Uterus (tissue), 4 donors: ENCODE data around the gene EPHX1. TPM values are rescaled to one million over a fixed set of nuclear protein-coding genes. Genes with fewer than 3 reads are reported as not detected.

Experiments used
- DNase-seq, 2 donors: peaks; one replicate each; pipeline ENCODE4 v3.0.0-alpha.2; 2019 to 2020
- H3K27ac ChIP-seq, 2 donors: fragments of 200-600 bp; sonication (generic); 1 replicate in 1 of 2; 2 replicates in 1 of 2; pipeline ENCODE4 v1.5.1; 2016 to 2018
- H3K27me3 ChIP-seq, 2 donors: fragments of 200-600 bp; sonication (generic); one replicate each; pipeline ENCODE4 v1.5.1; 2018 to 2019; ENCODE audit warnings: control low read depth in 1 of 2
- H3K36me3 ChIP-seq, 2 donors: fragments of 200-600 bp; sonication (generic); one replicate each; pipeline ENCODE4 v1.5.1; 2019; ENCODE audit warnings: control low read depth in 1 of 2
- H3K4me1 ChIP-seq, 2 donors: fragments of 200-600 bp; sonication (generic); one replicate each; pipeline ENCODE4 v1.5.1; 2018 to 2019; ENCODE audit warnings: control low read depth in 1 of 2
- H3K4me3 ChIP-seq, 2 donors: fragments of 200-600 bp; sonication (generic); 1 replicate in 1 of 2; 2 replicates in 1 of 2; pipeline ENCODE4 v1.5.1; 2018 to 2019; ENCODE audit warnings: mild to moderate bottlenecking in 1 of 2
- H3K9me3 ChIP-seq, 2 donors: fragments of 200-600 bp; sonication (generic); one replicate each; pipeline ENCODE4 v1.5.1; 2019; ENCODE audit warnings: control low read depth in 1 of 2
- POLR2A ChIP-seq, 2 donors: fragments of 450-650 bp; IDR thresholded peaks; one replicate each; pipeline ENCODE4 v1.6.1; 2016; ENCODE audit warnings: antibody characterized with exemption in 2 of 2, mild to moderate bottlenecking in 1 of 2, moderate library complexity in 1 of 2
- intact Hi-C: fragments of 100-400 bp; cut with DNase I; formaldehyde crosslinking; loops from one replicate; pipeline ENCODE4 v1.15.1; 2023; ENCODE audit warnings: low total_unique reads
- total RNA-seq, 4 donors: library from RNA; depleted of rRNA in 3 of 4; stranded (reverse); fragments of >200 nt in 3 of 4; gene quantifications; one replicate each; pipeline versions ENCODE4 v1.1.0 to v1.2.4, GENCODE V29; 2014 to 2023
- TF ChIP-seq, protein P1 (sequence below), 4 experiments: fragments of 200-600 bp in 2 of 4; fragments of 450-650 bp in 2 of 4; sonication (generic) in 2 of 4; IDR thresholded peaks; one replicate each; pipeline ENCODE4 v1.5.1; 2016 to 2019; ENCODE audit warnings: antibody characterized with exemption in 4 of 4, mild to moderate bottlenecking in 2 of 4, moderate library complexity in 1 of 4
- donor health status: DM: yes; HTN: yes; CAD: no.

Gene EPHX1
- total RNA-seq, 4 donors from 2014 or later = 51.2 to 156 (median 55.3) TPM

DNA sequence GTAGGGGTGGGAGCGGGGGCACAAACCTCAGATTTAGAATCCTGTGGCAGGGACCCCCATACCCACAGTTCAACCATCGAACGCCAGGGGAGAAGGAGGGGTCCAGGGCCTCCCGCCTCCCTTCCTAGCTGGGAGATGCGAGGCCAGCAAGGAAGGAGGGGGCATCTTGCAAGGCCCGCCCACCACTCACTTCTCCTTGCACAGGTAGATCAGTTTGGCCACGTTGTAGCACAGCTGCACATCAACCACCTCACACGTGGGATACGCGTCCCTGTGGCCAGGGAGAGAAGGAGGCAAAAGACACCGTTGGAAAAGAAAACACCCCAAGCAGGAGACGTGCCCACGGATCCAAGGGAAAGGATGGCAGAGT lies 52.6 kb downstream of the EPHX1 start:
- peak overlapping the region; percentile 79 to 87 for H3K27ac ChIP-seq

DNA sequence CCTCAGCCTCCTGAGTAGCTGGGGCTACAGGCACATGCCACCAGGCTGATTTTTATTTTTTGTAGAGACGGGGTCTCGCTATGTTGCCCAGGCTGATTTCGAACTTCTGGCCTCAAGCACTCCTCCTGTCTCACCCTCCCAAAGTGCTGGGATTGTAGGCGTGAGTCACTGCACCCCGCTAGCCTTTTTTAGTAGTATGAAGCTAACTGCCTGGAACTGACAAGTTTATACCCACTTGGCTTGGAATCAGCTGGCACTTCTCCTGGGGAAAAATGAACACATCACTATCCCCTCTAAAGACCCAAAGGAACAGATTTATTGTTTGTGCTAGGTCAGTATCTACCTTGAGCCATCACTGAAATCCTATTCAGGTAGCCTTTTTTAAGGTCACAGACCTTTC lies 53.2 kb downstream of the EPHX1 start:
- Histone ChIP-seq H3K36me3 (no peaks in the 10 kb centered on the region), H3K9me3 (no peaks in the 10 kb centered on the region), H3K27ac (peak overlapping the region; percentile 79 to 87), H3K4me1 (no peaks in the 10 kb centered on the region), H3K27me3 (no peaks in the 10 kb centered on the region), H3K4me3 (no peak overlapping the region)
- intact Hi-C loops = no loop called here
- TF ChIP-seq POLR2A (IDR thresholded peaks at IDR 0.05) = no peak
- TF ChIP-seq, protein P1, sequence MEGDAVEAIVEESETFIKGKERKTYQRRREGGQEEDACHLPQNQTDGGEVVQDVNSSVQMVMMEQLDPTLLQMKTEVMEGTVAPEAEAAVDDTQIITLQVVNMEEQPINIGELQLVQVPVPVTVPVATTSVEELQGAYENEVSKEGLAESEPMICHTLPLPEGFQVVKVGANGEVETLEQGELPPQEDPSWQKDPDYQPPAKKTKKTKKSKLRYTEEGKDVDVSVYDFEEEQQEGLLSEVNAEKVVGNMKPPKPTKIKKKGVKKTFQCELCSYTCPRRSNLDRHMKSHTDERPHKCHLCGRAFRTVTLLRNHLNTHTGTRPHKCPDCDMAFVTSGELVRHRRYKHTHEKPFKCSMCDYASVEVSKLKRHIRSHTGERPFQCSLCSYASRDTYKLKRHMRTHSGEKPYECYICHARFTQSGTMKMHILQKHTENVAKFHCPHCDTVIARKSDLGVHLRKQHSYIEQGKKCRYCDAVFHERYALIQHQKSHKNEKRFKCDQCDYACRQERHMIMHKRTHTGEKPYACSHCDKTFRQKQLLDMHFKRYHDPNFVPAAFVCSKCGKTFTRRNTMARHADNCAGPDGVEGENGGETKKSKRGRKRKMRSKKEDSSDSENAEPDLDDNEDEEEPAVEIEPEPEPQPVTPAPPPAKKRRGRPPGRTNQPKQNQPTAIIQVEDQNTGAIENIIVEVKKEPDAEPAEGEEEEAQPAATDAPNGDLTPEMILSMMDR (IDR thresholded peaks at IDR 0.05) = no peak
- DNase-seq = peak; percentile 73 to 92

More for the DNA sequence above, 52.6 kb downstream of the EPHX1 start:
- TF ChIP-seq, protein P1 (IDR thresholded peaks at IDR 0.05) = no peak
- no peak for TF ChIP-seq POLR2A (IDR thresholded peaks at IDR 0.05)
- no peaks in the 10 kb centered on the region for H3K27me3 ChIP-seq
- no peaks in the 10 kb centered on the region for H3K9me3 ChIP-seq
- H3K4me3 ChIP-seq = no peak overlapping the region
- intact Hi-C loops = no loop called here
- no peaks in the 10 kb centered on the region for H3K36me3 ChIP-seq
- DNase-seq = no peak
- H3K4me1 ChIP-seq = no peaks in the 10 kb centered on the region

DNA sequence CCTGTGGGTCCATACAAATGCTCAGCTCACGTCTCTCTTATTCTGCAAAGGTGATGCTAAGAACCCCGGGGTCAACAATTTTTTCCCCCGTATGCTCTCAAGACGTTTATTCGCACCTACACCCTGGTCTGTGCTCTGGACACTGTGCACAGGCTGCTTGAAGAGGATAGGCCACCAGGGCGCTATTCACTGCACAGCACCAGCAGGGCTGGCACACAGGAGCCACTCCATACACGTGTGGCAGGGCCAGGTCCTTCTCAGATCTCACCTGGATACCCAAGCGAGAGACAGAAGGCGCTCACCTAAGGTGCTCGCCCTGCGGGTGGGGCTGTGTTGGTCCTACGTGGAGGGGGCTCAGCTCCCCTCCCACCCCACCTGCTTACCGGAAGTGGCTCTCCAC lies 55.6 kb downstream of the EPHX1 start:
- H3K9me3 ChIP-seq = no peaks in the 10 kb centered on the region
- H3K4me1 ChIP-seq = no peaks in the 10 kb centered on the region
- no peak for DNase-seq
- H3K27ac ChIP-seq = peak overlapping the region; percentile 79 to 87
- H3K4me3 ChIP-seq = no peak overlapping the region
- TF ChIP-seq, protein P1 (IDR thresholded peaks at IDR 0.05) = no peak
- TF ChIP-seq POLR2A (IDR thresholded peaks at IDR 0.05) = no peak
- intact Hi-C loops = no loop called here
- H3K36me3 ChIP-seq = no peaks in the 10 kb centered on the region
- no peaks in the 10 kb centered on the region for H3K27me3 ChIP-seq

DNA sequence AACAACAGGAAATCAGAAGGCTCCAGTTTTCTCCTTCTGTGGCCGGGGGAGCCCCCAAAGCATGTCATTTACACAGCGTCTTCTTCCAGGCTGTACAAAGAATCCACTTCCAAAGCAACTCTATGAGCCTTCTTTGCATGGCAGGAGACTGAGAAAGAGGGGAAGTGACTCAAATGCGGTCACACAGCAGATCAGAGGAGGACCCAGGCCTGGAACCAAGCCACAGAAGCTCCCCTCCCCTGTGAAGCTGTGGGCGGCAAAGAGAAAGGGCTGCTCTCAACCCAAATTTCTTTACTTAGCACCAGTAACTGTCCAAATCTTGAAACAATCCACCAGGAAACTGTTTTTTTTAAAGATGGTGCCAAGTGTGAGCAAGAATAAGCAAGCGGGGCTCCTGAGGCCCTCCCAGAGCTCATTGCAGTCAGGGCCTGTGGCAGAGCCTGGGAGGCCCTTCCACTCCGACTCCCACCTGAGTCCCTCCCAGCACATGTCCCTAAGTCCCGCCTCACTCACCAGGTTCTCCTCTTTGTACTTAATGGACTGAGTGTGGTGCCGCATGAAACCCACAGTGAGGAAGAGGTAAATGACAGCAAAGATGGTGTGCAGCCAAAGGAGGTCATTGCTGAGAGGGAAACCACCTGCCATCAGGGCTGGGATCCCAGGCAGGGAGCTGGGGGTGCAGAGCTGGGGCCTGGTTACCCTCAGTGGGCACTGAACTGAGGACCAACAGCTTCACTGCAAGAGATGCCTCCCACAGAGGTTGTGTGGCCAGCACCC lies 56.3 kb downstream of the EPHX1 start:
- TF ChIP-seq POLR2A (IDR thresholded peaks at IDR 0.05) = no peak
- TF ChIP-seq, protein P1 (IDR thresholded peaks at IDR 0.05) = no peak
- H3K36me3 ChIP-seq = no peaks in the 10 kb centered on the region
- no peaks in the 10 kb centered on the region for H3K27me3 ChIP-seq
- no peaks in the 10 kb centered on the region for H3K9me3 ChIP-seq
- no peak for DNase-seq
- H3K27ac ChIP-seq = peak overlapping the region; percentile 79 to 87
- H3K4me1 ChIP-seq = no peaks in the 10 kb centered on the region
- intact Hi-C loops = no loop called here
- no peak overlapping the region for H3K4me3 ChIP-seq

DNA sequence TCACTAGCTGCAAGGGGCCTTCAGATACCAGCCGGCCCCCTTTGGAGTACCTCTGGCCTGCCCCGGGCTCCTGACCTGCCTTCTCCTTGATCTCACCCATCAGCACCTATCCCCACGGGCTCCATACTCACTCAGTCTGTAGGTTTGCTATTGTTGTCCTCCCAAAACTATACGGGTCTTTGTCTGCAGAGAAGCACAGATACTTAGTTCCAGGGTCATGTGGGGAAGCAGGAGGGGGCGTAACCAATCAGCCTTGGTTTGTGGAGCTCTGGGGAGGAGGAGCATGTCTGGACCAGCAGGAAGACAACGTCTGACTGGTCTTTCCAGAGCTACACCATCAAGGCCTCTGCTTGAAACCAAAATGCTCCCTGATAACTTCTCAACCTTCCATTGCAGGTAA lies 57.1 kb downstream of the EPHX1 start:
- peak overlapping the region in 1 of 2 donors; percentile 79 for H3K27ac ChIP-seq

More for the DNA sequence above, 57.1 kb downstream of the EPHX1 start:
- Histone ChIP-seq H3K4me1 (no peaks in the 10 kb centered on the region), H3K27me3 (no peaks in the 10 kb centered on the region), H3K36me3 (no peaks in the 10 kb centered on the region), H3K9me3 (no peaks in the 10 kb centered on the region), H3K4me3 (no peak overlapping the region)
- no peak for TF ChIP-seq POLR2A (IDR thresholded peaks at IDR 0.05)
- TF ChIP-seq, protein P1 (IDR thresholded peaks at IDR 0.05) = no peak
- intact Hi-C loops = no loop called here
- no peak for DNase-seq
